Smooth muscle cell (in vitro differentiated cells): ENCODE data around the gene CAMK1G. TPM values are rescaled to one million over a fixed set of nuclear protein-coding genes. Genes with fewer than 3 reads are reported as not detected.

ENCODE experiments used
- DNase-seq: peaks from one replicate; lab custom pipeline; 2025; ENCODE audit not compliant: unreplicated experiment; lab: John Stamatoyannopoulos, UW
- H2AFZ ChIP-seq: fragments of 200-600 bp; sonication (generic); 2 replicates; pipeline ENCODE4 v1.6.0; 2016; ENCODE audit warnings: antibody characterized with exemption, low read depth, mild to moderate bottlenecking
- H3F3A ChIP-seq: fragments of 200-600 bp; sonication (generic); 2 replicates; pipeline ENCODE4 v1.6.0; 2017; ENCODE audit warnings: antibody characterized with exemption, low read depth
- H3K27ac ChIP-seq: fragments of 200-600 bp; sonication (generic); 2 replicates; pipeline ENCODE4 v1.5.1; 2016; ENCODE audit warnings: low read depth, mild to moderate bottlenecking
- H3K27me3 ChIP-seq: fragments of 200-600 bp; sonication (generic); 2 replicates; pipeline ENCODE4 v1.6.1; 2016; ENCODE audit warnings: low read depth, mild to moderate bottlenecking
- H3K36me3 ChIP-seq: fragments of 200-600 bp; sonication (generic); 2 replicates; pipeline ENCODE4 v1.5.1; 2016; ENCODE audit warnings: low read depth
- H3K4me1 ChIP-seq: fragments of 200-600 bp; sonication (generic); 2 replicates; pipeline ENCODE4 v1.5.1; 2016; ENCODE audit warnings: low read depth
- H3K4me2 ChIP-seq: fragments of 200-600 bp; sonication (generic); 2 replicates; pipeline ENCODE4 v1.6.0; 2016; ENCODE audit warnings: mild to moderate bottlenecking
- H3K4me3 ChIP-seq: fragments of 200-600 bp; sonication (generic); 2 replicates; pipeline ENCODE4 v1.5.1; 2016; ENCODE audit warnings: mild to moderate bottlenecking
- H3K79me2 ChIP-seq: fragments of 200-600 bp; sonication (generic); 2 replicates; pipeline ENCODE4 v1.6.0; 2016; ENCODE audit warnings: low read depth, mild to moderate bottlenecking
- H3K9ac ChIP-seq: fragments of 200-600 bp; sonication (generic); 2 replicates; pipeline ENCODE4 v1.6.0; 2016; ENCODE audit warnings: low read depth
- H3K9me3 ChIP-seq: fragments of 200-600 bp; sonication (generic); replicated peaks from 2 replicates; pipeline ENCODE4 v1.5.1; 2016; ENCODE audit warnings: low read depth
- H4K20me1 ChIP-seq: fragments of 200-600 bp; sonication (generic); 2 replicates; pipeline ENCODE4 v1.6.0; 2016; ENCODE audit warnings: low read depth
- CTCF ChIP-seq: fragments of 200-600 bp; sonication (generic); IDR thresholded peaks from 2 replicates; pipeline ENCODE4 v1.5.1; 2017; ENCODE audit warnings: borderline replicate concordance, mild to moderate bottlenecking, antibody characterized with exemption; ENCODE audit not compliant: insufficient read depth, poor library complexity, severe bottlenecking
- WGBS: methylation state at CpG from one replicate; pipeline ENCODE4 v1.1.7; 2016; ENCODE audit warnings: low lambda C conversion rate; 5-methylcytosine and 5-hydroxymethylcytosine counted together
- microRNA-seq: library from miRNA; unstranded; fragments of <30 nt; microRNA quantifications from one replicate; pipeline ENCODE4, GENCODE V29; 2016; ENCODE audit warnings: borderline number of aligned reads
- polyA plus RNA-seq: library from polyadenylated mRNA; unstranded; fragments of >200 nt; fragmentation: Nextera tagmentation; extraction: Ambion mirVana; gene quantifications from 2 replicates; pipeline ENCODE4 v1.2.1, GENCODE V29; 2016
- total RNA-seq: library from RNA; depleted of rRNA; stranded (reverse); fragments of >200 nt; gene quantifications from 2 replicates; pipeline ENCODE4 v1.2.3, GENCODE V29; 2014

CAMK1G gene
- total and polyA plus RNA-seq, 2 experiments from 2014 or later, result 0.13 TPM; not detected in 1

- TF ChIP-seq CTCF, result no peak
- H3F3A ChIP-seq, result no peaks in the 10 kb centered on the region
- peaks cover 4% of the 10 kb centered on the region for H3K4me1 ChIP-seq
- H2AFZ ChIP-seq, result no peak overlapping the region
- no peak overlapping the region for H3K27ac ChIP-seq
- no peak overlapping the region for H3K9ac ChIP-seq
- H3K4me3 ChIP-seq, result no peak overlapping the region
- no peak overlapping the region for H3K4me2 ChIP-seq
- H3K79me2 ChIP-seq, result no peaks in the 10 kb centered on the region
- H4K20me1 ChIP-seq, result no peaks in the 10 kb centered on the region
- no peaks in the 10 kb centered on the region for H3K9me3 ChIP-seq
- H3K36me3 ChIP-seq, result no peaks in the 10 kb centered on the region
- 37% methylated on average over 5 of the region's 5 CpGs for WGBS
- H3K27me3 ChIP-seq, result no peaks in the 10 kb centered on the region
- DNase-seq, result no peak
Measured at GRCh38 chr1:209659909-209660308, 76.4 kb downstream of the CAMK1G start.

GRCh38 chr1:209661071-209661470 lies 77.6 kb downstream of the CAMK1G start:
- H3K9me3 ChIP-seq, result no peaks in the 10 kb centered on the region
- TF ChIP-seq CTCF, result no peak
- no peaks in the 10 kb centered on the region for H4K20me1 ChIP-seq
- no peaks in the 10 kb centered on the region for H3K27me3 ChIP-seq
- no peaks in the 10 kb centered on the region for H3F3A ChIP-seq
- no peaks in the 10 kb centered on the region for H3K36me3 ChIP-seq
- no peak overlapping the region for H3K4me2 ChIP-seq
- no peak overlapping the region for H3K4me3 ChIP-seq
- H3K27ac ChIP-seq, result no peak overlapping the region
- H2AFZ ChIP-seq, result no peak overlapping the region
- no peaks in the 10 kb centered on the region for H3K79me2 ChIP-seq
- no peak overlapping the region for H3K9ac ChIP-seq
- peaks cover 4% of the 10 kb centered on the region for H3K4me1 ChIP-seq
- 49% methylated on average over 1 of the region's 1 CpG for WGBS
- no peak for DNase-seq

- Histone ChIP-seq H3K27ac (no peak overlapping the region), H3K79me2 (no peaks in the 10 kb centered on the region), H3K36me3 (no peaks in the 10 kb centered on the region), H3K9ac (no peak overlapping the region), H3F3A (no peaks in the 10 kb centered on the region), H3K9me3 (no peaks in the 10 kb centered on the region), H3K4me2 (no peak overlapping the region), H4K20me1 (no peaks in the 10 kb centered on the region), H3K27me3 (no peaks in the 10 kb centered on the region), H3K4me1 (peaks cover 4% of the 10 kb centered on the region), H3K4me3 (no peak overlapping the region), H2AFZ (no peak overlapping the region)
- TF ChIP-seq CTCF, result no peak
- 96% methylated on average over 3 of the region's 3 CpGs for WGBS
- DNase-seq, result no peak
Measured at GRCh38 chr1:209662879-209663327, 79.4 kb downstream of the CAMK1G start.

Small RNAs within 50 kb of the gene (microRNA-seq; reads per million reads assigned to microRNA genes)
- gene MIR4260, result not detected

Other genes with a start within 250 kb of the CAMK1G start
- gene LAMB3, start 68.7 kb downstream of the CAMK1G start, total RNA-seq, result 24.0 and 29.2 TPM in 2 replicates
- gene LAMB3, start 68.7 kb downstream of the CAMK1G start, polyA plus RNA-seq, result 17.0 and 67.5 TPM in 2 replicates
- 2.1 and 7.6 TPM in 2 replicates for gene G0S2, start 91.7 kb downstream of the CAMK1G start, total RNA-seq
- 5.7 and 6.7 TPM in 2 replicates for gene G0S2, start 91.7 kb downstream of the CAMK1G start, polyA plus RNA-seq
- not detected in 2 replicates for gene HSD11B1, start 121.1 kb downstream of the CAMK1G start, total RNA-seq
- 0.74 TPM in 1 of 2 replicates, not detected in the other for gene HSD11B1, start 121.1 kb downstream of the CAMK1G start, polyA plus RNA-seq
- gene TRAF3IP3, start 172.3 kb downstream of the CAMK1G start, total RNA-seq, result 0.04 TPM in 1 of 2 replicates, not detected in the other
- 0.72 TPM in 1 of 2 replicates, not detected in the other for gene TRAF3IP3, start 172.3 kb downstream of the CAMK1G start, polyA plus RNA-seq
- gene C1orf74, start 200.8 kb downstream of the CAMK1G start, total RNA-seq, result 5.0 and 10.6 TPM in 2 replicates
- gene C1orf74, start 200.8 kb downstream of the CAMK1G start, polyA plus RNA-seq, result 1.0 and 3.8 TPM in 2 replicates
- gene IRF6, start 222.4 kb downstream of the CAMK1G start, total RNA-seq, result 52.3 and 59.6 TPM in 2 replicates
- gene IRF6, start 222.4 kb downstream of the CAMK1G start, polyA plus RNA-seq, result 18.1 and 57.4 TPM in 2 replicates
- gene UTP25, start 244.3 kb downstream of the CAMK1G start, total RNA-seq, result 5.2 and 6.2 TPM in 2 replicates
- 2.3 and 2.9 TPM in 2 replicates for gene UTP25, start 244.3 kb downstream of the CAMK1G start, polyA plus RNA-seq